DOHH2 (cell line): ENCODE results near the gene ZNF385C.
A peak's percentile ranks its signal among the peaks of the same experiment; 100 is the strongest.
"Not testable (repeated sequence)": the region's sequence is repeated elsewhere in the genome, so short reads cannot be mapped to it uniquely, and the experiment has no call there.

Experiments
- H3F3A ChIP-seq: fragments of 200-600 bp; sonication (generic), shearing (Covaris generic); 2 replicates; pipeline ENCODE4 v1.6.0; 2016; ENCODE audit warnings: antibody characterized with exemption, mild to moderate bottlenecking; ENCODE audit not compliant: control insufficient read depth, insufficient read depth
- H3K27ac ChIP-seq: fragments of 200-600 bp; sonication (generic); 2 replicates; pipeline ENCODE4 v1.5.1; 2014; ENCODE audit warnings: low read depth, mild to moderate bottlenecking, low read length, moderate library complexity
- H3K27me3 ChIP-seq: fragments of 200-600 bp; sonication (generic); 2 replicates; pipeline ENCODE4 v1.6.1; 2014; ENCODE audit warnings: mild to moderate bottlenecking, low read length, mixed read lengths; ENCODE audit not compliant: control insufficient read depth
- H3K36me3 ChIP-seq: fragments of 200-600 bp; sonication (generic); 2 replicates; pipeline ENCODE4 v1.6.1; 2014; ENCODE audit warnings: mild to moderate bottlenecking, low read length, moderate library complexity, mixed read lengths; ENCODE audit not compliant: control insufficient read depth
- H3K4me1 ChIP-seq: fragments of 200-600 bp; sonication (generic); 2 replicates; pipeline ENCODE4 v1.6.1; 2014; ENCODE audit warnings: mild to moderate bottlenecking, low read length, mixed read lengths; ENCODE audit not compliant: control insufficient read depth
- H3K4me2 ChIP-seq: fragments of 200-600 bp; sonication (generic); 2 replicates; pipeline ENCODE4 v1.6.0; 2014; ENCODE audit warnings: mild to moderate bottlenecking, low read length, moderate library complexity
- H3K4me3 ChIP-seq: fragments of 200-600 bp; sonication (generic); 2 replicates; pipeline ENCODE4 v1.5.1; 2014; ENCODE audit warnings: mild to moderate bottlenecking, low read length, mixed read lengths
- H3K79me2 ChIP-seq: fragments of 200-600 bp; sonication (generic); 2 replicates; pipeline ENCODE4 v1.6.1; 2014; ENCODE audit warnings: mild to moderate bottlenecking, low read length, mixed read lengths; ENCODE audit not compliant: control insufficient read depth
- H3K9me2 ChIP-seq: fragments of 200-600 bp; sonication (generic); replicated peaks from 2 replicates; pipeline ENCODE4 v1.6.1; 2014; ENCODE audit warnings: mild to moderate bottlenecking, low read length, mixed read lengths; ENCODE audit not compliant: control insufficient read depth
- H3K9me3 ChIP-seq: fragments of 200-600 bp; sonication (generic); 2 replicates; pipeline ENCODE4 v1.6.1; 2014; ENCODE audit warnings: antibody characterized with exemption, low read length, mixed read lengths; ENCODE audit not compliant: control insufficient read depth, insufficient read depth
- H4K20me1 ChIP-seq: fragments of 200-600 bp; sonication (generic); 2 replicates; pipeline ENCODE4 v1.6.0; 2014; ENCODE audit warnings: low read depth, mild to moderate bottlenecking, antibody characterized with exemption, low read length, moderate library complexity; ENCODE audit not compliant: control insufficient read depth, insufficient read depth
- EZH2phosphoT487 ChIP-seq: fragments of 200-600 bp; sonication (generic); IDR thresholded peaks from 2 replicates; pipeline ENCODE4 v1.6.1; 2017; ENCODE audit warnings: borderline replicate concordance, mild to moderate bottlenecking, antibody characterized with exemption, low read length, moderate library complexity, mixed read lengths
- TF ChIP-seq, protein P1 (sequence below): fragments of 200-600 bp; sonication (generic); IDR thresholded peaks from one replicate; pipeline ENCODE4 v1.5.1; 2014; ENCODE audit warnings: antibody characterized with exemption, mild to moderate bottlenecking, low read depth, low read length; ENCODE audit not compliant: poor library complexity, severe bottlenecking

The ZNF385C gene

GRCh38 chr17:42010898-42011516 lies 87.3 kb downstream of the ZNF385C start:
- no peak overlapping the region for H3K27ac ChIP-seq
- peaks cover 99% of the 10 kb centered on the region for H3K79me2 ChIP-seq
- H3K4me2 ChIP-seq: no peak overlapping the region
- H3K4me1 ChIP-seq: peaks cover 11% of the 10 kb centered on the region
- H3K27me3 ChIP-seq: no peaks in the 10 kb centered on the region
- H3K36me3 ChIP-seq: peaks cover 42% of the 10 kb centered on the region
- H3K4me3 ChIP-seq: no peak overlapping the region
- TF ChIP-seq, protein P1, sequence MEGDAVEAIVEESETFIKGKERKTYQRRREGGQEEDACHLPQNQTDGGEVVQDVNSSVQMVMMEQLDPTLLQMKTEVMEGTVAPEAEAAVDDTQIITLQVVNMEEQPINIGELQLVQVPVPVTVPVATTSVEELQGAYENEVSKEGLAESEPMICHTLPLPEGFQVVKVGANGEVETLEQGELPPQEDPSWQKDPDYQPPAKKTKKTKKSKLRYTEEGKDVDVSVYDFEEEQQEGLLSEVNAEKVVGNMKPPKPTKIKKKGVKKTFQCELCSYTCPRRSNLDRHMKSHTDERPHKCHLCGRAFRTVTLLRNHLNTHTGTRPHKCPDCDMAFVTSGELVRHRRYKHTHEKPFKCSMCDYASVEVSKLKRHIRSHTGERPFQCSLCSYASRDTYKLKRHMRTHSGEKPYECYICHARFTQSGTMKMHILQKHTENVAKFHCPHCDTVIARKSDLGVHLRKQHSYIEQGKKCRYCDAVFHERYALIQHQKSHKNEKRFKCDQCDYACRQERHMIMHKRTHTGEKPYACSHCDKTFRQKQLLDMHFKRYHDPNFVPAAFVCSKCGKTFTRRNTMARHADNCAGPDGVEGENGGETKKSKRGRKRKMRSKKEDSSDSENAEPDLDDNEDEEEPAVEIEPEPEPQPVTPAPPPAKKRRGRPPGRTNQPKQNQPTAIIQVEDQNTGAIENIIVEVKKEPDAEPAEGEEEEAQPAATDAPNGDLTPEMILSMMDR: no peak
- TF ChIP-seq EZH2phosphoT487: no peak
- H3F3A ChIP-seq: 0 out of 2 replicates have a peak, but pooled peaks cover 2% of the 10 kb centered on the region
- no peaks in the 10 kb centered on the region for H4K20me1 ChIP-seq
- H3K9me2 ChIP-seq: no peaks in the 10 kb centered on the region
- no peaks in the 10 kb centered on the region for H3K9me3 ChIP-seq

DNA sequence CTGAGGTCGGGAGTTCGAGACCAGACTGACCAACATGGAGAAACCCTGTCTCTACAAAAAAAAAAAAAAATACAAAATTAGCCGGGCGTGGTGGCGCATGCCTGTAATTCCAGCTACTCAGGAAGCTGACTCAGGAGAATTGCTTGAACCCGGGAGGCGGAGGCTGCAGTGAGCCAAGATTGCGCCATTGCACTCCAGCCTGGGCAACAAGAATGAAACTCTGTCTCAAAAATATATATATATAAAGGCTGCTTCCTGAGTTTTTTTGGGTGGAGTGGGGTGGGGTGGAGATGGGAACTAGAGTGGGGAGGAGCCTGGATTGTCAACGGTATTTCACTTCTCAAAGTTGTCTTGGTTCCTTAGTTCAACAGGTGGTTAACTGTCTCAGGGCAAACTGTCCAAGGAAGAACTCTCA lies 88.0 kb downstream of the ZNF385C start:
- H3K9me2 ChIP-seq, H3K4me2 ChIP-seq, H3K9me3 ChIP-seq, H3K4me3 ChIP-seq, H3K4me1 ChIP-seq, H3F3A ChIP-seq, H4K20me1 ChIP-seq, H3K27ac ChIP-seq, H3K27me3 ChIP-seq: not testable (repeated sequence)
- peaks cover 99% of the 10 kb centered on the region for H3K79me2 ChIP-seq
- H3K36me3 ChIP-seq: peaks cover 37% of the 10 kb centered on the region

DNA sequence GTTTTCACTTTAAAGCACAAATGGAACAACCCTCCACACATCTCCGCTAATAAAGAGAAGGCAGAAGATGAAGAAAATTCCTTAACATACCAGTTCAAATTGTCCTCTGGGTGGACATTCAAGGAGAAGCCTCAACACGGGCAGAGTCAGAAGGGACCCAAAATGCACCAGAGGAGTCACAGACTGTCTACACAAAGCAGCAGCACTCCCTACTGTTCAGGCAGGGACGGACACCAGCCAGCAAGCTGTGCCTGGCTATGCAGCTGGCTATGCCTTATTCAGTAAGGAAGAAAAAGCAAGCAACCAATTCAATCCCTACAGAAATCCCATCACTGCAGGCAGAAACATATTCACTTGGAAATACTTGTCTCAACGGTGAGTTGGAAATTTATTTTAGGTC lies 89.1 kb downstream of the ZNF385C start:
- H3K36me3 ChIP-seq: peaks cover 37% of the 10 kb centered on the region
- no peak overlapping the region for H3K4me3 ChIP-seq
- TF ChIP-seq, protein P1: peak; percentile 37
- TF ChIP-seq EZH2phosphoT487: no peak
- no peaks in the 10 kb centered on the region for H3K9me2 ChIP-seq
- no peak overlapping the region for H3K27ac ChIP-seq
- H3K9me3 ChIP-seq: no peaks in the 10 kb centered on the region
- peaks cover 99% of the 10 kb centered on the region for H3K79me2 ChIP-seq
- H3K4me1 ChIP-seq: no peaks in the 10 kb centered on the region
- no peak overlapping the region for H3K4me2 ChIP-seq
- H3F3A ChIP-seq: 0 out of 2 replicates have a peak, but pooled peaks cover 2% of the 10 kb centered on the region
- no peaks in the 10 kb centered on the region for H3K27me3 ChIP-seq
- 0 out of 2 replicates have a peak, but pooled peaks cover 1% of the 10 kb centered on the region for H4K20me1 ChIP-seq

GRCh38 chr17:42005166-42005565 lies 93.1 kb downstream of the ZNF385C start:
- H3K27me3 ChIP-seq: no peaks in the 10 kb centered on the region
- TF ChIP-seq, protein P1: no peak
- no peak for TF ChIP-seq EZH2phosphoT487
- peaks cover 97% of the 10 kb centered on the region for H3K79me2 ChIP-seq
- H3K4me2 ChIP-seq: no peak overlapping the region
- H3K36me3 ChIP-seq: peaks cover 54% of the 10 kb centered on the region
- H3F3A ChIP-seq: no peaks in the 10 kb centered on the region; the same call in 1 of the 2 replicates
- no peaks in the 10 kb centered on the region for H3K4me1 ChIP-seq
- H3K27ac ChIP-seq: no peak overlapping the region
- H3K4me3 ChIP-seq: no peak overlapping the region
- H3K9me3 ChIP-seq: no peaks in the 10 kb centered on the region
- 0 out of 2 replicates have a peak, but pooled peaks cover 3% of the 10 kb centered on the region for H4K20me1 ChIP-seq
- no peaks in the 10 kb centered on the region for H3K9me2 ChIP-seq
